H1 (cell line): Measurements from ENCODE around the gene DFFB. TPM values are rescaled to one million over a fixed set of nuclear protein-coding genes. Genes with fewer than 3 reads are reported as not detected.

ENCODE experiments used
- CTCF ChIA-PET: fragments of 300-600 bp; sonication (Branson Sonifier 250); formaldehyde crosslinking; loops from one replicate; lab custom pipeline; 2021; ENCODE audit not compliant: partially characterized antibody; lab: Charles Lee
- POLR2A ChIA-PET: fragments of 300-600 bp; sonication (Branson Sonifier 250); formaldehyde crosslinking; loops from one replicate; lab custom pipeline; 2021; ENCODE audit warnings: inconsistent platforms; ENCODE audit not compliant: partially characterized antibody; lab: Charles Lee
- DNase-seq, 2 experiments: peaks; one replicate each; pipeline versions ENCODE4 v3.0.0 to v3.0.0-alpha.2; 2010 to 2022; ENCODE audit warnings: low spot score in 2 of 2, low read depth in 1 of 2, mixed read lengths in 1 of 2
- FAIRE-seq: peaks from 2 replicates; lab custom pipeline; 2011; peaks lifted over from hg19 to GRCh38; lab: Jason Lieb, UNC
- H2AFZ ChIP-seq: 2 replicates; pipeline ENCODE4 v1.8.1; 2012; ENCODE audit warnings: low read length, inconsistent platforms
- H2AK5ac ChIP-seq: 2 replicates; pipeline ENCODE4 v1.6.1; 2013; ENCODE audit warnings: low read depth, low read length
- H2BK120ac ChIP-seq: replicated peaks from 2 replicates; pipeline ENCODE3; 2013; ENCODE audit warnings: low read depth, low read length, inconsistent platforms
- H2BK12ac ChIP-seq: 2 replicates; pipeline ENCODE4 v1.6.1; 2013; ENCODE audit warnings: low read depth, low read length
- H2BK15ac ChIP-seq: 2 replicates; pipeline ENCODE4 v1.6.1; 2013; ENCODE audit warnings: low read length
- H2BK20ac ChIP-seq: 2 replicates; pipeline ENCODE4 v1.6.1; 2013; ENCODE audit warnings: low read length
- H2BK5ac ChIP-seq: 2 replicates; pipeline ENCODE4 v1.6.1; 2013; ENCODE audit warnings: low read depth, low read length
- H3K14ac ChIP-seq: 2 replicates; pipeline ENCODE4 v1.6.1; 2013; ENCODE audit warnings: inconsistent platforms; ENCODE audit not compliant: insufficient read length
- H3K18ac ChIP-seq: 2 replicates; pipeline ENCODE4 v1.6.1; 2013; ENCODE audit warnings: low read length; ENCODE audit errors: extremely low read depth
- H3K23ac ChIP-seq: 2 replicates; pipeline ENCODE4 v1.6.1; 2013; ENCODE audit warnings: inconsistent platforms; ENCODE audit not compliant: insufficient read length
- H3K23me2 ChIP-seq: 2 replicates; pipeline ENCODE4 v1.6.1; 2013; ENCODE audit warnings: low read depth, low read length
- H3K27ac ChIP-seq: 2 replicates; pipeline ENCODE4 v1.6.1; 2011; ENCODE audit warnings: low read depth, low read length, inconsistent platforms
- H3K27me3 ChIP-seq, 4 experiments: replicated peaks in 1 of 4; 1 replicate in 1 of 4; 2 replicates in 3 of 4; pipeline versions ENCODE4 v1.6.1 to v1.8.1; 2011 to 2013; ENCODE audit warnings: low read length in 3 of 4, mild to moderate bottlenecking in 3 of 4, inconsistent platforms in 2 of 4, mixed read lengths in 2 of 4, moderate library complexity in 1 of 4; ENCODE audit not compliant: control insufficient read depth in 3 of 4, insufficient read depth in 3 of 4; ENCODE audit errors: extremely low read depth in 1 of 4
- H3K36me3 ChIP-seq, 4 experiments: 2 replicates each; pipeline versions ENCODE4 v1.6.1 to v1.8.1; 2011 to 2013; ENCODE audit warnings: mild to moderate bottlenecking in 4 of 4, low read length in 3 of 4, moderate library complexity in 2 of 4, control low read depth in 1 of 4, inconsistent platforms in 1 of 4; ENCODE audit not compliant: insufficient read depth in 4 of 4, control insufficient read depth in 2 of 4
- H3K4ac ChIP-seq: replicated peaks from 2 replicates; pipeline ENCODE3; 2013; ENCODE audit warnings: low read length, low read depth, mixed read lengths, inconsistent platforms; ENCODE audit not compliant: insufficient read length
- H3K4me1 ChIP-seq, 4 experiments: replicated peaks in 1 of 4; 1 replicate in 1 of 4; 2 replicates in 3 of 4; pipeline versions ENCODE4 v1.6.1 to v1.8.1; 2011 to 2013; ENCODE audit warnings: low read length in 3 of 4, inconsistent platforms in 2 of 4, mixed read lengths in 1 of 4; ENCODE audit not compliant: insufficient read depth in 4 of 4, control insufficient read depth in 3 of 4
- H3K4me2 ChIP-seq, 2 experiments: 2 replicates each; pipeline versions ENCODE4 v1.6.1 to v1.8.1; 2011 to 2013; ENCODE audit warnings: low read depth in 2 of 2, low read length in 2 of 2, control low read depth in 1 of 2, inconsistent platforms in 1 of 2, mild to moderate bottlenecking in 1 of 2; ENCODE audit not compliant: insufficient read depth in 1 of 2
- H3K4me3 ChIP-seq, 4 experiments: fragments of 200-600, 300-600 bp in 1 of 4; sonication (generic), shearing (Covaris generic), sonication (Bioruptor Twin) in 1 of 4; 2 replicates each; pipeline versions ENCODE4 v1.5.1 to v1.8.1; 2011 to 2016; ENCODE audit warnings: low read length in 4 of 4, low read depth in 3 of 4, control low read depth in 2 of 4, inconsistent platforms in 2 of 4, mild to moderate bottlenecking in 2 of 4, mixed read lengths in 1 of 4, moderate library complexity in 1 of 4; ENCODE audit not compliant: insufficient read depth in 2 of 4; ENCODE audit errors: extremely low read depth in 1 of 4
- H3K56ac ChIP-seq: replicated peaks from 2 replicates; pipeline ENCODE3; 2013; ENCODE audit warnings: low read depth, mild to moderate bottlenecking, mixed read lengths, low read length, inconsistent platforms; ENCODE audit not compliant: insufficient read length
- H3K79me1 ChIP-seq: 2 replicates; pipeline ENCODE4 v1.6.1; 2013; ENCODE audit warnings: low read depth, low read length, control low read depth
- H3K79me2 ChIP-seq, 2 experiments: 2 replicates each; pipeline versions ENCODE4 v1.6.1 to v1.8.1; 2012 to 2013; ENCODE audit warnings: low read length in 2 of 2, mild to moderate bottlenecking in 2 of 2, inconsistent platforms in 1 of 2; ENCODE audit not compliant: insufficient read depth in 2 of 2, control insufficient read depth in 1 of 2
- H3K9ac ChIP-seq, 4 experiments: replicated peaks in 1 of 4; 1 replicate in 1 of 4; 2 replicates in 3 of 4; pipeline versions ENCODE4 v1.6.1 to v1.8.1; 2011 to 2013; ENCODE audit warnings: low read depth in 3 of 4, low read length in 3 of 4, control low read depth in 2 of 4, mild to moderate bottlenecking in 2 of 4, moderate library complexity in 2 of 4, inconsistent platforms in 1 of 4; ENCODE audit errors: extremely low read depth in 1 of 4
- H3K9me3 ChIP-seq, 2 experiments: 2 replicates each; pipeline versions ENCODE4 v1.6.1 to v1.8.1; 2012 to 2013; ENCODE audit warnings: mild to moderate bottlenecking in 2 of 2, moderate library complexity in 2 of 2, control low read depth in 1 of 2, inconsistent platforms in 1 of 2, low read depth in 1 of 2, low read length in 1 of 2, mixed read lengths in 1 of 2; ENCODE audit not compliant: insufficient read depth in 2 of 2
- H4K20me1 ChIP-seq, 2 experiments: replicated peaks in 1 of 2; 2 replicates each; pipeline versions ENCODE3 to v1.8.1; 2011 to 2013; ENCODE audit warnings: inconsistent platforms in 2 of 2, low read length in 2 of 2, mild to moderate bottlenecking in 1 of 2; ENCODE audit not compliant: insufficient read depth in 2 of 2, control insufficient read depth in 1 of 2
- H4K5ac ChIP-seq: 2 replicates; pipeline ENCODE4 v1.6.1; 2013; ENCODE audit warnings: low read length, low read depth, mixed read lengths, inconsistent platforms; ENCODE audit not compliant: insufficient read length
- H4K8ac ChIP-seq: 2 replicates; pipeline ENCODE4 v1.8.0; 2013; ENCODE audit warnings: mild to moderate bottlenecking, moderate library complexity, low read length, inconsistent platforms; ENCODE audit not compliant: insufficient read depth; ENCODE audit errors: extremely low read depth
- H4K91ac ChIP-seq: replicated peaks from 2 replicates; pipeline ENCODE3; 2013; ENCODE audit warnings: low read length, mixed read lengths, inconsistent platforms; ENCODE audit not compliant: insufficient read length
- BCL11A ChIP-seq, 2 experiments: IDR thresholded peaks; one replicate each; pipeline ENCODE4 v1.6.1; 2011; ENCODE audit warnings: low read depth in 2 of 2, low read length in 2 of 2, mild to moderate bottlenecking in 2 of 2
- BRCA1 ChIP-seq: IDR thresholded peaks from 2 replicates; pipeline ENCODE4 v1.6.1; 2012; ENCODE audit warnings: low read depth, low read length, improper control_type of control experiment
- CEBPB ChIP-seq: IDR thresholded peaks from 2 replicates; pipeline ENCODE4 v1.6.1; 2012; ENCODE audit warnings: low read depth, low read length
- E2F6 ChIP-seq: IDR thresholded peaks from 2 replicates; pipeline ENCODE4 v1.6.1; 2012; ENCODE audit warnings: inconsistent platforms
- EGR1 ChIP-seq: IDR thresholded peaks from 2 replicates; pipeline ENCODE4 v1.6.1; 2011; ENCODE audit warnings: low read depth, low read length, borderline replicate concordance
- EP300 ChIP-seq, 2 experiments: IDR thresholded peaks; 1 replicate in 1 of 2; 2 replicates in 1 of 2; pipeline ENCODE4 v1.6.1; 2011 to 2012; ENCODE audit warnings: low read depth in 2 of 2, low read length in 2 of 2, mild to moderate bottlenecking in 2 of 2, borderline replicate concordance in 1 of 2, inconsistent platforms in 1 of 2, moderate library complexity in 1 of 2
- HDAC6 ChIP-seq: IDR thresholded peaks from one replicate; pipeline ENCODE4 v1.7.1; 2012; ENCODE audit warnings: low read depth, mild to moderate bottlenecking, inconsistent platforms, low read length, moderate library complexity
- KDM1A ChIP-seq: fragments of 200-600, 300-600 bp; sonication (generic); IDR thresholded peaks from 2 replicates; pipeline ENCODE4 v1.7.1; 2016; ENCODE audit warnings: mild to moderate bottlenecking, low read length, borderline replicate concordance
- MAFK ChIP-seq: IDR thresholded peaks from 2 replicates; pipeline ENCODE4 v1.6.1; 2012; ENCODE audit warnings: low read depth, mild to moderate bottlenecking, improper control_type of control experiment, low read length
- POLR2AphosphoS5 ChIP-seq: IDR thresholded peaks from 2 replicates; pipeline ENCODE4 v1.6.1; 2011; ENCODE audit warnings: low read depth, low read length
- RAD21 ChIP-seq, 2 experiments: IDR thresholded peaks in 1 of 2; conservative IDR thresholded peaks in 1 of 2; 2 replicates each; pipeline ENCODE4 v1.6.1; 2011; ENCODE audit warnings: low read depth in 2 of 2, low read length in 2 of 2, improper control_type of control experiment in 1 of 2, inconsistent platforms in 1 of 2, mild to moderate bottlenecking in 1 of 2, moderate library complexity in 1 of 2
- SUZ12 ChIP-seq: fragments of 200-600 bp; sonication (generic); IDR thresholded peaks from 2 replicates; pipeline ENCODE4 v1.6.1; 2012; ENCODE audit warnings: mild to moderate bottlenecking, inconsistent platforms, low read length, moderate library complexity, mixed read lengths
- WGBS, 2 experiments: shearing (Covaris generic) in 1 of 2; methylation state at CpG; one replicate each; pipeline versions ENCODE4 v1.1.6 to v1.1.7; 2013 to 2015; ENCODE audit warnings: low lambda C conversion rate in 2 of 2, mixed read lengths in 2 of 2, inconsistent platforms in 1 of 2, low coverage in 1 of 2, missing lambda C conversion rate in 1 of 2; ENCODE audit not compliant: insufficient replicate concordance in 2 of 2, insufficient coverage in 1 of 2, insufficient read length in 1 of 2; ENCODE audit errors: extremely low coverage in 1 of 2, missing lambda C conversion rate in 1 of 2; 5-methylcytosine and 5-hydroxymethylcytosine counted together
- polyA plus RNA-seq, 7 experiments: library from polyadenylated mRNA; depleted of rRNA in 3 of 7; stranded (reverse) in 5 of 7; unstranded in 2 of 7; fragments of >200 nt in 5 of 7; fragments of 200-250 nt in 2 of 7; gene quantifications; 1 replicate in 5 of 7; 2 replicates in 1 of 7; 4 replicates in 1 of 7; pipeline versions ENCODE4 v1.2.1 to v1.2.3, GENCODE V29; 2011 to 2013; ENCODE audit warnings: missing spikeins in 2 of 7, mixed read lengths in 2 of 7
- total RNA-seq: library from RNA; stranded (reverse); fragmentation: NEBNext Ultra II Directional; extraction: Animal tissue kit (Norgen Biotek cat#: 25700); gene quantifications from 2 replicates; pipeline ENCODE4 v1.2.1, GENCODE V29; 2021
- TF ChIP-seq, protein P1 (sequence below): IDR thresholded peaks from 2 replicates; pipeline ENCODE4 v1.6.1; 2011; ENCODE audit warnings: low read depth, mild to moderate bottlenecking, low read length; ENCODE audit not compliant: insufficient read depth

Gene DFFB
- total and polyA plus RNA-seq, 2 of the 8 experiments (the other 6 are each of a cell fraction or from before 2014, with no cell fraction given), result 8.6 to 11.9 TPM

DNA sequence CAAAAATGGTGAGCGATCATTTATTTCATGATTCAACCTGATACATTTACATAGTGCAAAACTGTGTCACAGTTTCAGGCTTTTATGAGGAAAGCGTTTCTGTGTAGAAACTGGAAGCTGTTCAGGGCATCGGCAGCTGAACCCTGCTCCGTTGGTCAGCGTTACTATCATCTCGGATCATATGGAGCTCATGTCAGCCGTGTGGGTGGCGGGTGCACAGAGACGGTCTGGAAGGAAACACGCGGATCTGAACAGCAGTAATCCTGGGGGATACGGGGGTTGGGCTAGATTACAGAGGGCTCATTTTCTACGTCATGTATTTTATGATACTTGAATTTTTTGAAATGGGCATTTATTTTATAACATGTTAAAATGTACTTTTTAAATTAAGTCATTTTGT, 27.7 kb downstream of the DFFB start:
- Histone ChIP-seq H3K9ac (no peak overlapping the region), H3K4me3 (no peak overlapping the region), H2AK5ac (no peak overlapping the region), H3K23ac (no peak overlapping the region), H3K4me1 (no peaks in the 10 kb centered on the region), H4K20me1 (peaks cover 2% of the 10 kb centered on the region in 2 experiments), H3K36me3 (peaks cover 3 to 8% (median 6%) of the 10 kb centered on the region in 4 experiments; a peak in 6 of 8 replicates), H2BK5ac (no peak overlapping the region), H2BK20ac (no peak overlapping the region), H3K27ac (no peak overlapping the region), H4K8ac (no peak overlapping the region), H2BK12ac (no peak overlapping the region), H3K4me2 (no peak overlapping the region), H3K14ac (no peak overlapping the region), H3K18ac (no peak overlapping the region), H3K79me2 (no peaks in the 10 kb centered on the region), H3K27me3 (no peaks in the 10 kb centered on the region), H4K91ac (no peak overlapping the region), H2BK120ac (no peak overlapping the region), H3K23me2 (no peaks in the 10 kb centered on the region), H2AFZ (no peak overlapping the region), H3K9me3 (no peaks in the 10 kb centered on the region), H3K56ac (no peak overlapping the region), H3K79me1 (no peaks in the 10 kb centered on the region), H4K5ac (no peak overlapping the region), H3K4ac (no peak overlapping the region), H2BK15ac (no peak overlapping the region)
- ChIA-PET POLR2A (no interaction called here), CTCF (interaction anchor here (1.0 to 2.7 kb wide), 4 partner anchors 12 to 29 kb away, joined by 3 to 5 read pairs (median 4); partner anchors contain the start of genes CEP104 and DFFB)
- FAIRE-seq (no peak), DNase-seq (no peak)
- 88% methylated on average over 13 of the region's 13 CpGs; no CpG with 5 or more reads in 1 of the 2 experiments for WGBS, 2 experiments
- TF ChIP-seq HDAC6 (no peak), BCL11A (IDR thresholded peaks at IDR 0.05; ENCODE audit: low read depth in 2 of 2, low read length in 2 of 2) (no peak), KDM1A (no peak), E2F6 (no peak), POLR2AphosphoS5 (no peak), CEBPB (no peak), EGR1 (no peak), SUZ12 (no peak), MAFK (no peak), EP300 (IDR thresholded peaks at IDR 0.05; ENCODE audit: borderline replicate concordance in 1 of 2, low read depth in 2 of 2, low read length in 2 of 2) (no peak), RAD21 (IDR thresholded peaks at IDR 0.05 in 1 of 2, conservative IDR thresholded peaks at IDR 0.05 in 1 of 2; ENCODE audit: low read depth in 2 of 2, low read length in 2 of 2) (no peak), BRCA1 (no peak)
- TF ChIP-seq, protein P1, sequence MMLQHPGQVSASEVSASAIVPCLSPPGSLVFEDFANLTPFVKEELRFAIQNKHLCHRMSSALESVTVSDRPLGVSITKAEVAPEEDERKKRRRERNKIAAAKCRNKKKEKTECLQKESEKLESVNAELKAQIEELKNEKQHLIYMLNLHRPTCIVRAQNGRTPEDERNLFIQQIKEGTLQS, result no peak
